RPMI8226 (cell line): ENCODE measurements around the gene TRMT11.
"Not testable (repeated sequence)": the region's sequence is repeated elsewhere in the genome, so short reads cannot be mapped to it uniquely, and the experiment has no call there.

ENCODE experiments used
- DNase-seq: peaks from one replicate; pipeline ENCODE4 v3.0.0-alpha.2; 2015

Gene TRMT11

GRCh38 chr6:125956506-125957390 is 29.6 kb upstream of the TRMT11 start, which contains the start of gene HINT3:
Gene HINT3 (plus strand): TSS chr6:125956770. CDS start chr6:125956978, 208 bp downstream.
- DNase-seq: peak; percentile 97

GRCh38 chr6:125957391-125957693 is 29.0 kb upstream of the TRMT11 start:
- DNase-seq: no peak

GRCh38 chr6:125957845-125958244 is 28.5 kb upstream of the TRMT11 start:
- no peak for DNase-seq

GRCh38 chr6:125959041-125959440 is 27.3 kb upstream of the TRMT11 start:
- no peak for DNase-seq

GRCh38 chr6:125961117-125961516 is 25.2 kb upstream of the TRMT11 start:
- DNase-seq: no peak

GRCh38 chr6:125962900-125963497 is 23.3 kb upstream of the TRMT11 start:
- DNase-seq: no peak

- no peak for DNase-seq
These were observed 22.5 kb upstream of the TRMT11 start for GRCh38 chr6:125963817-125964216.

GRCh38 chr6:125966569-125966968 is 19.8 kb upstream of the TRMT11 start:
- no peak for DNase-seq

- no peak for DNase-seq
These were observed 17.8 kb upstream of the TRMT11 start for GRCh38 chr6:125968493-125968892.

- no peak for DNase-seq
These were observed 15.6 kb upstream of the TRMT11 start for GRCh38 chr6:125970760-125971159.

- not testable (repeated sequence) for DNase-seq
These were observed 13.9 kb upstream of the TRMT11 start for GRCh38 chr6:125972478-125972877.

GRCh38 chr6:125974214-125974866 is 12.0 kb upstream of the TRMT11 start:
- peak; percentile 28 for DNase-seq

- no peak for DNase-seq
These were observed 7.2 kb upstream of the TRMT11 start for GRCh38 chr6:125979101-125979500.

- DNase-seq: no peak
These were observed 4.7 kb upstream of the TRMT11 start for GRCh38 chr6:125981571-125982185.

- DNase-seq: no peak
These were observed 2.9 kb upstream of the TRMT11 start for GRCh38 chr6:125983246-125983945.

GRCh38 chr6:125984311-125984710 is 2.0 kb upstream of the TRMT11 start:
- no peak for DNase-seq

GRCh38 chr6:125985522-125985921 is 818 bp upstream of the TRMT11 start:
- no peak for DNase-seq

- DNase-seq: no peak
These were observed 400 bp upstream of the TRMT11 start for GRCh38 chr6:125985979-125986300.

GRCh38 chr6:125987026-125987617 is 782 bp downstream of the TRMT11 start:
- peak; percentile 10 for DNase-seq

GRCh38 chr6:125988280-125988679 is 1.9 kb downstream of the TRMT11 start:
- no peak for DNase-seq

GRCh38 chr6:125989631-125990030 is 3.3 kb downstream of the TRMT11 start:
- DNase-seq: no peak

GRCh38 chr6:125991653-125992052 is 5.3 kb downstream of the TRMT11 start:
- no peak for DNase-seq
